NCI-H748 treated with DMSO at 0.1 percent for 48 hours (cell line): ENCODE results near the gene FRMD4B.

ENCODE experiments used
- DNase-seq: peaks from one replicate; lab custom pipeline; 2025; lab: John Stamatoyannopoulos, UW

FRMD4B gene

DNA sequence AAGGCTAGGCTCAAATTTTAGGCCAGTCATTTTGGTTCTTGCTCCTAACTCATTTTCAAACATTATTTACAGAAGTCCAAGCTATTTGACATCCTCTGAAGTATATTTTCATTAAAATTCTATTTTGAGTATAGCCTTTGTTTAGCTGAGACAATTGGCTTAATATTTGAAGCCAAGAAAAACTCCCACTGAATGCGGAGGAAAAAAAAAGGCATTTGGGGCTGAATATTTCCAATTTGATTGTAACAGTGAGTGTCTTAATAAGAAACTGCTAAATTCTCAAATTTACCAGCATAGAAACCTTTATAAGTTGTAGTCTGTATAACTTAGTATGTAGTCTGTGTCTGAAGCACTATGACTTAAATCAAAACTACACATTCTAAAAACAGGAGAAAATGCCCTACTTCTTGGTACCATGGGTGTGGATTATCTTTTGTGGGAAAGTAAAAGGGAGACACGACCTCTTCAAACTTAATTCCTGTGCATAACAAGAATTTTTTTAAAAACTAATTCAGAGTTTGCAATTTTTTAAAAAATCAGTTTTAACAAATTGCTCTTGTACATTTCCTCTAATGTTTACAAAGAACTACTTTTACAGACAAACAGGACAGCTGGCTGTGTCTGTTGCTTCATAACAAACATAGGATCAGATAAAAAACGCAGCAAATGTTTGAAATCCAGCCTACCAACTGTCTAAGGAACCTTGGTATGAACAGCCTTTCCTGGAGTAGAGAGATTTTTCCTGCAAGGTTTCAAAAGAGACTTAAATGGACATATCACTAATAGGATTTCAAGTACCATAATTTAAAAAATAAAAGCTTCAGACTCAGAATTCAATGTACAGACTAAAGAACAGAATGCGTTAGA is 210.8 kb downstream of the FRMD4B start:
- no peak for DNase-seq

DNA sequence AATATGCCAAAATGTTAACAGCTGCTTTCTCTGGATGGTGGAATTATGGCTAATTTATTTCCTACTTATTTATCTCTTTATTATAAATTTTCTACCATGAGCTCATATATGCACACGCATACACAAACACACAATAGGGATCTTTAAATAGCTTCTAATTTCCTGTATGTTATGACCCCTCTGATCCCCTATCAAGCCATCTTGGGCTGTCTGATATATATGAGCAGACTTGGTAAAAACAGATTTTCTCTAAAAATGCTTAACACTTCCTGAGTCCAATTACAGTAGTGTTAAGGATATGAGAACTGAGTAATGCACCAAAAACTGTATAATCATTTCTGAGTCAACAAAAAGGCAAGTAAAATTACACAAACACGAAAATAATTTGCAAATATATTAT is 211.4 kb downstream of the FRMD4B start:
- DNase-seq, result no peak

DNA sequence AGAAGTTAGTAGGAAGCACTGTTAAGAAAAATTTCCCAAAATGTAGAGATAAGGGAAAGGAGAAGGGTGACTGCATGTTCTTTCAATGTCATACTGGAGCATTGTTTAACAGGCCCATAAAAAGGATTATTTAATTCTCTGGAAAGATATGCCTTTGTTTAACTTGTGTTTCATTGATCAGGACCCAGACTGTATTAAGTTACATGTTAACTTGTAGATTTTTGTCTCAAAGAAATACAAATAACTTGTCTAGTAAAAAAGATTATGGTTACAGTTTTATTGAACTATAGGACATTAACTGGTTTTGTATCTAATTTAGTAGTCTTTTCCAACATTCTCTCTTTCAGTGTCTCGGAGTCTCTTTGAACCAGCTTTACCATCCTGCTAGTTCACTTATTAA is 213.8 kb downstream of the FRMD4B start:
- no peak for DNase-seq

DNA sequence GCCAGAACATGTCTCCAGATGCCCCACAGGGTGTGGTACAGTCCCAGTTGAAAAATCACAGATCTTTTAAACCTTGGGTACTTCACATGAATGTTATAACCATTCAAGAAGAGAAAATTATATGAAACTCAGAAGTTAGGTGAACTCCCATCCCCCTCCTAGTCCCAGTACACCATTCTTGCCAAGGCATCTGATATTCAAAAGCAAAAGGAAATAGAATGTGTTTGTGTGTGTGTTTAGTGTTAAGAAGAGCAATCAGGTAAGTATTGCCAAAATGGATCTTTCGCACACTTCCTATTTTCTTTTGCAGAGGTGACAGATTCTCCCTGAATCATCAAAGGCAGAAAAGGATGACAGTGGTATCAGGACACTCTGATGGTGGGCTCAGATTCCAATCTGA is 219.4 kb downstream of the FRMD4B start:
- no peak for DNase-seq

DNA sequence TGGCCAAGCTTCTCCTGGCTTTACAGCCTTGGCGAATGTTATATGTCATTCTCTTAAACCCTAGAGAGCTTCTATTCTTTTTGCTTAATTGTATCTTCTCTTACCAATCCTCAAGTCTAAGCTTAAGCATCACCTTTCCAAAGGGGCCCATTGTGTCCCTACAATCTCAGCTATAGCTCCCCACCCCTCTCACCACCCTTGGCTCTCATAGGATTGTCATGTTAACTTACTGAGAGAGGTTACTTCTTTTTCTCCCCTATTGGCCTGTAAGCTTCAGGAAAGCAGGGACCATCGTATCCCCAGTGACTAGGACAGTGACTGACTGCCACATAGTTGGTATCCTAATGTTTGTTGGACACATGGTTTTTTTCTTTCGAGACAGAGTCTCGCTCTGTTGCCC is 220.1 kb downstream of the FRMD4B start:
- no peak for DNase-seq

DNA sequence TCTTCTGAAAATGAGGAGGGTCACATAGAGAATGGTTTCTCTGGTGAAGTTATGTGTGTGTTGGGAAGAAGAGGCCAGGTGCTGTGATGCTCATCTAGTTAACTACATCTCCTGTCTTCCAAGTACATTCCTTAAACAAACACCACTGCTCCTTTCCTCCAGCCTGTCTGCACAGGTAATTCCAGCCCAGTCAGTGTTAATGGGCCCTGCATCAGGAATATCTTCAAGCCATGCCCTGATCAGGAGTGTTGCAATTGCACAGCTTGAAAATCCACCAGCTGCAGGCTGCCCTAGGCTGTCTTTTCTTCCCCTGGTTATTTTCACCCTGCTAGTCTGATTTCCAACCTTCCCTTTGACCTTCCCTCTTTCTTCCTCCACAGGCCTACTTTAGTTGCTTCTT is 221.6 kb downstream of the FRMD4B start:
- DNase-seq, result no peak

DNA sequence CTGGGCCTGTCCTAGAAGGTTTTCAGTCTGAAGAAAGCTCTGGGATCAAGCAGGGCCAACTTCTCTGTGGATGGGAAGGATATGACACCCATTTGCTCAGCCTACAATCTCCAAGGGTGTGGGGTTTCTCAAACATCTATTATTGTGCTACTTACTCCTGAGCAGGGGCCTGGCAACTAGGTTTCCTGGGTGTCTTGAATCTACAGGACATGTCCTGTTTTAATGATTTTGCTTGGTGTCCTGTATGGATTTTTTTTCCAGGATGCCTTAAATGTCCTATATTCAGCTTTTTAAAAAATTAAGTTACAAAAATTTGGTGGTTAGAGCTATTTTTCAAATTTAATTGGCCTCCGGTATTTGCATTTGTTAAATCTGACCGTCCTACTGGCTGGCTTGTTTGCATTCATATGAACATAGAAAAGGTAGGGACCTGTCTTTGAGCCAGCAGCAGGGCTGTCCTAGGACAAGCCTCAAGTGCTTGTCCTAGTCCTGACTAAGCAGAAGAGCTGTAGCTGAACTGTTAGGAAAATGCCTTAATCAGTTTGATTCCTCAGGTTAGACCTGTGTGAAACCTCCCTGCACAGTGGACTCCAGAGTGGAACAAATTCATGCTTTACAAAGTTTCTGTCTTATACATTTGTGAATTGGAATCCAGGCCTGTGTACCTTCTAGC is 223.4 kb downstream of the FRMD4B start:
- no peak for DNase-seq

DNA sequence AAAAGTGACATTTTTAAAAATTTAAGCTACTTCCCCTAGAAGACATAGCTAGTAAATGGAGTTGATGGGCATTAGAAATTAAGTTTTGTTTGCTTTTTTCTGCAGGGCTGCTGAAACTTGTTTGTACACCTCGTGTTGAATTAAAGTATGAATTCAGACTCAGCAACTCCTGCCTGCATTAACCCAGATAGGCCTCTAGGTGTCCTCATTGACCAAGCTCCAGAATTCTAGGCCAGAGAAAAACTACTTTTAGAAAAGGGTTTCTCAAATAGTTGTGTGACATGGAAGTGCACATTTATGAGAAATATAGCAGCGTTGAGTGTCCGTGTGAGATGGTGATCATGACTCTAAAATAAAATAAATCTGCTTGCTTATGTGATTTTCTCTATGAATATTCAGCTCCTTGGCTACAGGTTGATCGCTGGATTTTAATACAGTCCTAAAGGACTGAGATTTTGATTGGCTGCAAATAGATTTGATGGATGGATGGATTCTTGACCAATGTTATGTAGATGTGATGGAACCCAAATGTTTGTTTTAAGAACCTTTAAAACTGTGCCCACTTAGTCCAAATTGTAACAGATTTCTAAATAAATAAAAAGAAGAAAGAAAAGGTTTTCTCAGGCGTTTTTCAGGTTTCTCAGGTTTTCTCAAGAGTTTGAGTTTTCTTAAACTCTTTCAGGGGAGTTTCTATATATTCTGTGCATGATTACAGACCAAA is 224.1 kb downstream of the FRMD4B start:
- DNase-seq, result peak; percentile 32

DNA sequence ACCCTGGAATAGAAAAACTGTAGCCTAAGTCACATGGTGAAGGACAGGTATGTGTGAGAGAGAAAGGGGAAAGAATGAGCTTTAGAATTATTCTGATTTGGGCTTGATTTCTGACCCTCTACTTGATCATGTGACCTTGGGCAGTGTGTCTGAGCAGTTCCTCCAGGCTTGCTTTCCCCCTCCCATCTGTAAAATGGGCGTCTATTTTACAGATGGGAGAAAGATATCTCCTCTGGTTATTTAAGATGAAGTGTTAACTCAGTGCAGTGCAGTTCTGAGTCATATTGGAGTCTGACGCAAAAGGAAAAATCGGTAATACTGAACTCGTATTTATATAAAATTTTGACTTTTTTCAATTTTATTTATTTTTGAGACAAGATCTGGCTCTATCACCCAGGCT is 225.4 kb downstream of the FRMD4B start:
- DNase-seq, result no peak

DNA sequence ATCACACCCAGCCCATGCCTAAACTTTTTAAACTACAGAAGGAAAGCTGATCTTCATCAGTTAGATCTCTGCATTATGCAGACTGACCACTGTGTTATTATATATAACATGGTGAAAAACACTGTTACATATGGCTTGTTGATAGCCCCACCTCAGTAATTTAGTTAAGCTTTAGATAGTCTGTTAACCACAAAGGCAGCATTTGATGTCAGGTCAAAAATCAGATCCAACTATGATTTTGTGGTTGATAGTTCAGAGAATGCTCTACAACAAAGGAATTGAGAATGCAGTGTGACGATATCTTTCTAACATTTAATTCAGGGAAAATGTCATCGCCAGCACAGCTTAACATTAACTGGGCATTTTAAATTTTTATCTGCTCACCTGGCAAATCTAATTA is 225.8 kb downstream of the FRMD4B start:
- no peak for DNase-seq

DNA sequence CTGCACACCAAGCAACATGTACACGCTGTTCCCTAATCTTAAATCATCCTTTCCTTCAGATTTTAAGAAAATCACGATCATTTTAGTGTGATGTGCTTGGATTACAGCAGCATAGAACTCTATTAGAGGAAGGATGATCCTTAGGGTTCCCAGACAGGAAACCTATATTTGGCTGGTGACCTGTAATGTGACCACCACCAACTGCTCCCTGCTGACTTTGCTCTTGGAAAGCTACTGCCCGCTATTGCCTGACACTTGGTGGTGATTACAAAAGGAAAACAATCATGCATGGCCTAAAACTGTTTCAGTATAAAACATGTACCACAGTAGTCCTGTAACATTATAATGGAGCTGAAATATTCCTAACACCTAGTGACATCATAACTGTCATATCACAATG is 236.3 kb downstream of the FRMD4B start:
- DNase-seq, result no peak

DNA sequence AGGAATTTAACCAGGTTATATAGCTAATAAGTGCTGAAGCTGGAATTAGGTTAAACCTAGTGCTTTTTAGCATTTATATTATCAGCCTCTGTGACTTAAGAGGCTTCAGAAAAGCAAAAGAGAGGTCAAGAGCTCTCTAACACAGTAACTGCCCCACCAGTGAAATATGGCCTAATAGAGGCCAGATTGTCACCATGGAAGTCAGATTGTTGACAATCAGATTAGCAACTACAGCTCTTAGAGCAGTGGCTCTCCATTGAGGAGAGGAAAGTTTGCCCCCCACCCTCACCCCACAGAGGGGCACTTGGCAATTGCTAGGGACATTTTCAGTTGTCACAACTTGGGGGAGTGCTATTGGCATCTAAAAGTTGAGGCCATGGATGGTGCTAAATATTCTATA is 240.2 kb downstream of the FRMD4B start:
- no peak for DNase-seq

DNA sequence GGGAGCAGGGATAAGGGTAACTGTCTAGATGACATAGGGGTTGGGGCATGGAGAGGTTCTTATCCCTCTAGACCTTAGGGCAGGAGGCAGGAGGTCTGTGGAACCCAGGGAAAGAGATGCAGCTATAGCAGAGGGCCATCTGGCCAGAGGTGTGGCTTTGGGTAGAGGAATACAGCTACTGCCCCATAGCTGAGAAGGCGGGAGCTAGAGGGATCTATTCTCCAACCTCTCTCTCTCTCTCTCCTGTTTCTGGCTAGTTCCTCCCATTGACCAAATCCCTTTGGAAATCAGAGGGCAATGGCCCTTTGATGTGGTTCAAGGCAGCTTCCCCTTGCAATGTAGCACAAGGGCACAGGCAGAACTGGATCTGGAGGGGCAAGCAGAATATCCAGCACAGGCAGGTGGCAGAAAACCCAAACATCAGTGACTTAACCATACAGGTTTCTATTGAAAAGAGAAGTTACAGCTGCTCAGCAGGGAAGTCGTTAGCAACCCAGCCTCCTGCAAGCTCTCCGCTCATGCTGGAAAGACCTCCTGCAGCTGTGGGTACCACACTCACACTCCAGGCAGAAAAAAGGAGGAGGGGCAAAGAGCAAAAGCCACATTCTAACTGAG is 241.2 kb downstream of the FRMD4B start:
- DNase-seq, result peak; percentile 1

DNA sequence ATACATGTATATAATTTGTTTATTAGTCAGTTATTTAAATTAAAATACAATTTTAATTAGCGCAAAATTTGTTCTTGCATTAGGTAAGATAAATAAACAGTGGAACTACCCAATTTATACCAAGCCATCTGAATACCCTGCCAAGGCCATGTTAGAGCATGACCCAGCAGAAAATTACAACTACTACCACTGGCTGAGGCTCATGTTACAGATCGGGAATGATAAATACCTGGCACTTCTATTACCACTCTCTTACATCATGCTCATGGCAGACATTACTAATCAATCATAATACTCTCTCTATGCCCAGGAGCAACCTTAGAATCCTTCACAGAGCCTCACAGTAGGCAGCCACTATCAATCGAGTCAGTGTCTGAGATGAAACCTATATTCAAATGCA is 242.3 kb downstream of the FRMD4B start:
- DNase-seq, result no peak

DNA sequence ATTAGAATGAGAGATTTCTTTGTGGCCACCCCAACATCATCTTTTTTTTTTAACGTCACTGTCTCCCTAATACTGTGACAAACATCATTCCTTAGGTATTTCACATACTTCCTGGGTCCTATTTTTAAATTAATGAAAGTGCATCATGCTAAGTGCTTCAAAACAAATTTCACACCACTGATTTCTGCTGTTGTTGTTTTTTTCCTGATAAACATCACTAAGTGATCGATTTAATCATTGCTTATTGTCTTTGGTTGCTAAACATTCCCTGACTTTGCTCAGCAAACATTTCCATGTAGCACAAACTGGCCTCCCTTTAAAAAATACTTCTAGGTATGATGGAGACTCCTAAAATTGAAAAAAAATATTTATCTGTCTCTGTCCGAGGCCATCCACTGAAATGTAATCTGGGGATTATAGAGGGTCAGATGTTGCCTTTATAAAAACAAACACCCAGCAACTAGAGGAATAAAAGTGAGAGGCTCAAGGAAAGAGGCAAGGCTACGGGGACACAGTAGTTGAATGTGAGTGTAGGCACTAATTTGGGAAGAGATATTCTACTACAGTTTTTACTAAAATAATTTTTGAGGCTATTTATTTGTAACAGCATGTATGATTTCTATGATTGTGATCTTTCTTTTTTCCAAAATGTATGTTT is 243.0 kb downstream of the FRMD4B start:
- no peak for DNase-seq

DNA sequence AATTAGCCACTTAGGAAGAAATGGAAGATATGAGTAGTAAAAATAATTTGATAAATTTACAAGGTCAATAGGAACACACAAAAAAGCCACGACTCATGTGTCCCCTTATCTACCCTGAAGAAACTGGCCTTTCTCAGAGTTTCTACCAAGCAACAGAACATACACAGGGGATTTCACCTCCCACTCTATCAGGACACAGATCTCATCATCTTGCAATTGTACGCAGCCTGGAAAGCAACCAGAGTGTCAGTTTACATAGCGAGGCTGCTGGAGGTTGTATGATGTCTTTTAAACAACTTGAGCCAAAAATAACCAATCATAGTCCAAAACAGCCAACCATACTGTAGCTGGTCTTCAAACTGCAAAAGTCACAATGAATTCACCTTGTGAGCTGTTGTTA is 243.8 kb downstream of the FRMD4B start:
- DNase-seq, result no peak

DNA sequence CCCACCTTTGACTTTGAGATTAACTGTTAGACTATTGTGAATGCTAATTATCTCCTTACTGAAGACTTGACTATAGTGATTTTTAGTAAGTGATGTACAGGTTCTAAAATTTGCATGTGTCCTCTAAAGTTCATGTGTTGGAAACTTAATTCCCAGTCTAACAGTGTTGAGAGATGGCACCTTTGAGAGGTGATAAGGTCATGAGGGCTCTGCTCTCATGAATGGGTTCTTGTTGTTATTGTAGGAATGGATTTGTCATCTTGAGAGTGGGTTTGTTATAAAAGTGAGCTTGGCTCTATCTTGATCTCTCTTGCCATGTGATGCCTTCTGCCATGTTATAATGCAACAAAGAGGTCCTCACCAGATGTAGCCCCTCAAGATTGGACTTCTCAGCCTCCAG is 244.6 kb downstream of the FRMD4B start:
- DNase-seq, result no peak

DNA sequence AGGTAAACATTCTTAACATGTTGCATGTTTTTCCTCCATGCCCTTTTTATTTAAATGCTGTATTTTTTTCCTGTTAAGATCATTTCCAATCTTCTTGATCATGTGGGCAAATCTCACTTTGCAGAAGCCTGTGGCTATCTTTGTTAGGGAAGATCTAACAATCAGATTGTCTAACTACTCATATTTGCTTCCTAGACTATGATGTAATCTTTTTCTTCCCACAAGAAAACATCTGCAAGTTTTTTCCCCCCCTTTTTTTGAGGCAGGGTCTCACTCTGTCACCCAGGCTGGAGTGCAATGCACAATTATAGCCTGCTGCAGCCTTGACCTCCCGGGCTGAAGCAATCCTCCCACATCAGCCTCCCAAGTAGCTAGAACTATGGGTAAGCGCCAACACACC is 248.5 kb downstream of the FRMD4B start:
- DNase-seq, result no peak

DNA sequence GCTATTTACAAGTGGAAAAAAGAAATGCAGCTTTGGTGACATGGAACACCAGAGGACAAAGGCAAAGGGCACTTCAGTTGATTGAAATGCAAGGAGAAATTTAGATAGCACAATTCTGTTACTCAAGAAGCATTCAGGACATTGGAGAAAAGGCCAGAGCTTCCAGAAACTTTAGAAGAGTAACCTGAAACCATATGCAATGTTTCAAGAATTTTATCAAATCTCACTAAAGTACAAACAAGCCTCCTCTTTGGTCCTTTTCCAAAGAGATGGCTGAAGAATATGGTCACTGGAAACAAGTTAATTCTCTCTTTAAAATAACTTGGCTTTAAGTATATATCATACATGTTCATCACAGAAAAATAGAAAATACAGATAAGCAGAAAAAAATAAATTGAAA is 248.9 kb downstream of the FRMD4B start:
- no peak for DNase-seq

DNA sequence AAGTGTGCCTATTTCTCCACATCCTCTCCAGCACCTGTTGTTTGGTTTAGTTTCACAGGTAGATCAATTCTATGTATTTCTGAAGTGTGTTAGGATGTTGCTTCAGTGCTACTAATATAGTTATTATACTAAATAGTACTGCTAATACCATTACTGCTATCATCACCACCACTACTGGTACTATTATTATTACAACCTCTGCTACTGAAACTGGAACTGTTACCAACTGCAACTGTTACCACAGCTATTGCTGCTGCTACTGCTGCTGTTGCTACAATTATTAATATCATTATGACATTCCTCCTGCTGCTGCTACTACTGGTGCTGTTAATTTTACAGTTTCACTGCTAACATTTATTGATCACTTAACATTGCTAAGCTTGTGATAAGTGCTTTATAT is 255.2 kb downstream of the FRMD4B start:
- no peak for DNase-seq

DNA sequence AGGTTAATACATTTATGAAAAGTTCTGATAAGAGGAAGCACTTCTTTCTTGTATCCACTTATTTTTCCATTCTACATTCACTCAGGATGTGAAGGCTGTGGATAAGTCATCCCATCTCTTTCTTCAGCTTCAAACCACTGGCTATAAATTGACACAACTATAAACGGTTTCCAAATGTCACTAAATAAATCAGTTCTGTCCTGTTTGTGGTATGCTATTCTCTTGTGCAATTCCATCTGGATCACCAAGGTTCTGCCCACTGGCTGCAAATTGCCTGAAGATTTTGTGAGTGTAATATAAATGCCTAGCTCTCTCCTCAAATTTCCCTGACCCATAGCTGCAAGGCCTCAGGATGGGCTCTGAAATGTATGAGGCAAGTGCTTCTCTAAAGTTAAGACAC is 256.4 kb downstream of the FRMD4B start:
- no peak for DNase-seq

DNA sequence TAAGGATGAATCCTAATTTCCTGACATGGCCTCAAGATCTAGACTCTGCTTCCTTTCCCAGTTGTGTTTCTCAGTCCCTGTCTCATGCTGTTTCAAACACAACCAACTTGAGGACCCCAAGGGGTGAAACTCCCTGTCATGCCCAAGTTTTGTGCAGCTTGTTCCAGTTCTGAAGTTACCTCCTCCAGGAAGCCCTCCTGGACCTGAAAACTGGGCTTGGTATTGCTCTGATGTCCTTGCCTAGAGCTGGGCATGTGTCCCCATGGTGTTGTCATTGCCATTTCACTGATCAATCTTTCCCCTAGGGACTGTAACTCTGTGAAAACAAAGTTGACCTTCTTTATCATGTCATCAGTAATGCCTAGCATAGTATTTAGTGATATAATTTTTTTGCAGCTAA is 257.4 kb downstream of the FRMD4B start:
- DNase-seq, result no peak
